DLD1 (cell line): Measurements from ENCODE around the gene CAPZB.
"Not testable (repeated sequence)": the region's sequence is repeated elsewhere in the genome, so short reads cannot be mapped to it uniquely, and the experiment has no call there.

Experiments used
- in situ Hi-C: cut with HindIII; loops from 2 replicates; pipeline ENCODE4 v1.10.0; 2017; ENCODE audit warnings: low sequenced_read_pairs

Gene CAPZB

DNA sequence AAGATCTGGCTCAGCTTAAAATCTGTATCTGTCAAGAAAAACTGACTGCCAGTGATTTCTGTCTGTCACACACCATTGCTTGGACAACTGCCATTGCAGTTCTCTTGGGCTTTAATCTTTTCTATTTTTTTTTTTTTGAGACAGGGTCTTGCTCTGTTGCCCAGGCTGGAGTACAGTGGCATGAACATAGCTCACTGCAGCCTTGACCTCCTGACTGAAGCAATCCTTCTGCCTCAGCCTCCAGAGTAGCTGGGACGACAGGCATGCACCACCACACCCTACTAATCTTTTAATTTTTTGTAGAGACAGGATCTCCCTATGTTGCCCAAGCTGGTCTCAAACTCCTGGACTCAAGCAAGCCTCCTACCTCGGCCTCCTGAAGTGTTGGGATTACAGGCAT, 14.5 kb upstream of the CAPZB start:
- in situ Hi-C loops: not testable (repeated sequence)

GRCh38 chr1:19497443-19497842, 12.1 kb upstream of the CAPZB start:
- in situ Hi-C loops: not testable (repeated sequence)

DNA sequence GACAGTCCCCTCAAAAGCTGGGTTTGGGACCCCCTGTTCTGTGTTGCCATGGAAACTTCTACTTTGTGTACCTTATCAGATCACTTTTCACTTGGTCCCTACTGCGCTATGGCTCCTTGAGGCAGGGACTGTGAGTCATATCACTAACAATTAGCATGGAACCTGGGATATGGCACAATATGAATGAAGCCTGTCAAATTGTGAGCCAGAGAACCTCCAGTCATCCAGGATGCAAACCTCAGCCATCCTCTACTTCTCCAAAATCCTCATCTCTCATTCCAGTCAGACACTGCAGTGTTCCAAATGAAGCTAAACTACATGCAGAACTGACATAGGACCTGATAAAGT, 11.2 kb upstream of the CAPZB start:
- in situ Hi-C loops: no loop called here

GRCh38 chr1:19495799-19496526, 10.6 kb upstream of the CAPZB start:
- in situ Hi-C loops: no loop called here

DNA sequence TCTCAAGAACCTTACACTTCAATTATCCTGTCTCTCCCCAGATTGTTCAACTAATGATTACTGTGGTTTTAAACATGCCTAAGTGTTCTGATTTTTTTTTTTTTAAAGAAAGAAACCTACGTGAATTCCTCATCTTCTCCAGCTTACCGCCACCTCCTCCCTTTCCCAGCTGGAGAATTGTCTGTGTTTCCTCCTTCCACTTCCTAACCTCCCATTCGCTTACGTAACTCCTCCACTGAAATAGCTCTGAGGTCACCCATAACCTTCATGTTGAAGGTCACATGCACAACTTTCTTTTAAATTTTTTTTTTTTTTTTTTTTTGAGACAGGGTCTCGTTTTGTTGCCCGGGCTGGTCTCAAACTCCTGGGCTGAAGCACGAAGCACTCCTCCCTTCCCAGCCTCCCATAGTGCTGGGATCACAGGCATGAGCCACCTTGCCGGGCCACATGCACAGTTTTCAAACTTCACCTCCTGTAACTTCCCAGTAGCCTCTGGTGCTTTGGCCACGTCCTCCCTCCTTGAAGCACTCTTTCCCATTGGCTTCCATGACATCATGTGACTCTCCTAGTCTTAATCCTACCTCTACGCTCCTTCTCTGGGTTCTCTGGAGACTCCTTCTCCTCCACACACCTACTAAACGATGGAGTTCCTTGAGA, 9.8 kb upstream of the CAPZB start:
- in situ Hi-C loops: no loop called here

DNA sequence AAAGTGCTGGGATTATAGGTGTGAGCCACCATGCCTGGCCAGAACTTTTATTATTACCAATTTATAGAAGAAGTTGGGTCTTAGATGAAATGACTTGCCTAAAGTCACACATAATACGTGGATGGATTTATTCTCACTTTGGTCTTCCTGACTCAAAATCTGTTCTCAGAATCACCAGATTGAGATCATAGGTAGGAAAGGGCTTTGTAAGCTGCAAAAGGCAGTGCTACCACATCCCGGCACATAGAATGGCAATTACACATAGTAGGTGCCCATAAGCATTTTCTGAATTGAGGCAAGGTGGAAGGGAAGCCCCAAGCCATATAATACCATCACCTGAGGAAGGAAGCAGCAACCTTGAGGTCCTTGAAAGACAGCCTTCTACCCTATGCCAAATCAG, 8.2 kb upstream of the CAPZB start:
- in situ Hi-C loops: no loop called here

DNA sequence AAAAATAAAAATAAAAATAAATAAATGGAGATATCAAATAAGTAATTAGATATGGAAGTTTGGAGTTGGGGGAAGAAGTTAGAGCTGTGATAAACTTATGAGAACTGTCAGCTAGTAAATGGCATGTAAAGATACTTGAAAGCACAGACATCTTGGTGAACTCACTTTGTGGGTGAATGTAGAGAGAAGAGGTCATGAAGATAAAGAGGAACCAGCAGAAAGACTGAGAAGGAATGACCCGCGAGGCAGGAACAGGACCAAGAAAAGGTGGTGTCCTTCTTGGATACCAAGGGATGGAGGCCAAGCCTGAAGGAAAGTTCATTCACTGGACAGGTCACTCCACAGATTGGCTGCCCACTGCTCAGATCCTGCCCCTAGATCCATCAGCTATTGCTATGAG, 4.7 kb upstream of the CAPZB start:
- in situ Hi-C loops: loop anchor here (10.0 kb wide), 1 partner anchor 85 kb away; no protein-coding TSS in a partner anchor

DNA sequence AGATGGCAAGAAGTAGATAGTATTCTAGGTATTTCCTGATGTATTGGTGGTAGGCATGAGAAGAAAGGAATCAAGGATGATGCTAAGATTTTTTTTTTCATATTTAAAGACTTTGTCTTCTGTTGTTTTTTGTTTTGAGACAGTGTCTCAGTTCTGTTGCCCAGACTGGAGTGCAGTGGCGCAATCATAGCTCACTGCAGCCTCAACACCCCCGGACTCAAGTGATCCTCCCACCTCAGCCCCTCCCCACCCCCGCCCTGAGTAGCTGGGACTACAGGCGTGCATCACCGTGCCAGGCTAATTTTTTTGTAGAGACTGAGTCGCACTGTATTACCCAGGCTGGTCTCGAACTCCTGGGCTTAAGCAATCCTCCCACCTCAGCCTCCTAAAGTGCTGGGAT, 2.8 kb upstream of the CAPZB start:
- in situ Hi-C loops: loop anchor here (10.0 kb wide), 1 partner anchor 83 kb away; no protein-coding TSS in a partner anchor

DNA sequence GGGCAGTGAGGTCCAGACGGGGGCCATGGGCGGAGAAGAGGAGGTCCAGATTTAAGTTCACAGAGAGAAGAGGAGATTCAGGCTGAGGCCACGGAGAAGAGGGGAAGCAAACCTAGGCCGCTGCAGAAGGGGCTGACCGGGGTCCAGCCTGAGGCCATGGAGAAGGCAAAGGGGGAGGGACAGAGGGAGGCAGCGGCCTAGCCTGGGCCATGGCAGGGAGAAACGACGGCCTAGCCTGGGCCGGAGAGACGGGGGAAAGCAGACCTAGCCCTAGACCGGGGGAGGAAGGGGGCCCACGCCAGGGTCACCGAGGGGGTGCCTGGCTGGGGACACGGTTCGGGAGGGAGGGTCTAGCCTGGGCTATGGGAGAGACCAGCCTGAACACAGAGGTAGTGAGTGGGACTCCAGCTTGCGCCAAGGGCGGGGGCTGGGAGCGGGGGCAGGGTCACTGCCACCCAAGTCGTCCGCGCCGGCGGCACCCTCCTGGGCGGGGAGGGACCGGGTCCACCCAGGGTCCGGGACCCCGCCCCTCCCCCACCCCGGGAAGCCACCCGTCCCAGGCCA, 459 bp downstream of the CAPZB start:
- in situ Hi-C loops: loop anchor here (10.0 kb wide), 1 partner anchor 80 kb away; no protein-coding TSS in a partner anchor

- in situ Hi-C loops: loop anchor here (10.0 kb wide), 1 partner anchor 80 kb away; no protein-coding TSS in a partner anchor
These were observed 971 bp downstream of the CAPZB start for GRCh38 chr1:19484338-19484797.

DNA sequence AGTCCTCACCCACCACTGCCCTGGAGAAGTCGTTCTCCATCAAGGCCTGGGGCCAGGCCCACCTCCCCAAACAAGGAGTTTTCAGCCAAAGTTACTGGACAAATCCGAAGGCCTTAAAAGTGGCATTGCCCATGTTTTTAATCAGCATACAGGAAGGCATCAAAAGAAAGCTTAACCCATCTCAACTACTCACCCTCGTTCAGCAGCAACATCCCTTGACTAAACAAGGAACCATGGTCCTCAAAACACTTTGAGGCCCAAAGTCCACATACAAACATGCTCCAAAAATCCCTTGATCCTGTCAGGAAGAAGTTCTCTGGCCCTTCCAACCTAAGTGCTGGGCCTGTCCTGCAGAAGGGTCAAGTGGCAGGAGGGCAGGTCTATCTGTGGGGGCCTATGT, 1.6 kb downstream of the CAPZB start:
- in situ Hi-C loops: loop anchor here (10.0 kb wide), 1 partner anchor 79 kb away; no protein-coding TSS in a partner anchor

- in situ Hi-C loops: loop anchor here (10.0 kb wide), 1 partner anchor 78 kb away; no protein-coding TSS in a partner anchor
These were observed 2.1 kb downstream of the CAPZB start for GRCh38 chr1:19483261-19483660.

- in situ Hi-C loops: loop anchor here (10.0 kb wide), 1 partner anchor 77 kb away; no protein-coding TSS in a partner anchor
These were observed 3.4 kb downstream of the CAPZB start for GRCh38 chr1:19481826-19482398.

- in situ Hi-C loops: loop anchor here (10.0 kb wide), 1 partner anchor 75 kb away; no protein-coding TSS in a partner anchor
These were observed 5.1 kb downstream of the CAPZB start for GRCh38 chr1:19480282-19480681.

DNA sequence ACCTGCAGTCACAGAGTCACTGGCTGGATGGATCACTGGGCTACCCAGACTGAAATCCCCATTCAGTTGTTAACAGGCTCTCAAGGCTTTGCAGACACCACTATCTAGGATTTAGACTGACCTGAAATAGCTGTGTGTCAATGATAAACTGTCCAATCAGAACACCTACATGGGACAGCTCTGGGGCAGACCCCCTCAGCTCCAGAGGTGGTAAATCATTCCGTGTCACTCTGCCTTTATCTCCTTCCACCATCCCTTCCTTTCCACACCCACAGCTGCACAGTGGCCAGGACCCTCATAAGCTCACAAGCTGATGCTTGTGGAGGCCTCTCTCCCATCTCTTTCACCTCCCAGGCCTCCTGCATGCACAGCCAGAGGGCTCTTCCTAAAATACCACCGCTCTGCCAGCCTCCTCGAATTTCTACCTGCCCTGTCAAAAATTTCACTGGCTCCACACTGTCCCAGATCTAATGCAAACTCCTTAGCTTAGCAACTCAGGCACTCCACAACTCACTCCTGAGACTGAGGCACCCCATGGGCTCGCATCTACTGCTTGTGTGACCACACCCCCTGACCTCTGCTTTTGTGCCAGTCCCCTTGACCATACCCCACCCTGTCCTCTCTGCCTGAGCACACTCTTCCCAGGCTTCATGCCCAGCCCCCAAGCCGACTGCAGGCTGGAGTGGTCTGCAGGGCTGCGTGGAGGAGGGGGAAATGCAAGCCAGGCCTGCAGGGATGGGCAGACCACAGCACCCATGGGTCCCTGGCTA, 5.8 kb downstream of the CAPZB start:
- in situ Hi-C loops: loop anchor here (10.0 kb wide), 1 partner anchor 75 kb away; no protein-coding TSS in a partner anchor

- in situ Hi-C loops: no loop called here
These were observed 7.0 kb downstream of the CAPZB start for GRCh38 chr1:19478322-19478721.

- in situ Hi-C loops: no loop called here
These were observed 7.8 kb downstream of the CAPZB start for GRCh38 chr1:19477284-19478249.

- in situ Hi-C loops: no loop called here
These were observed 8.7 kb downstream of the CAPZB start for GRCh38 chr1:19476450-19477190.

DNA sequence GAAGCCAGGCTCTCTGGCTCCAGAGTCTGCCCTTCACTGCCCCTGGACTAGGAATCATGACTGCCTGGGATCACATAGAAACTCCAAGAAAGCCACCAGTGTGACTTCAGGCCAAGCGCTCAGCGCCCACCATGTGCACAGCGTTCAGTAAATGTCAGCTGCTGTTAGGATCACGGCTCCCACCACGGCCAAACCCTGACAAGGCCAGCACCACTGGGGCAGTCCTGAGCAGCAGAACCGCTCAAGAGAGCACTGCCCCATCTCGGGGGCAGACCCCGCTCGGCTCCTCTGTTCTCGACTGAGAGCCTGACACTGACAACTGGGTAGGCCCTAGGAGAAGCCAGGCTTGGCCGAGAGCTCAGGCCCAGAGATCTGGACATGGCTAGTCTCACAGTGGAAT, 10.0 kb downstream of the CAPZB start:
- in situ Hi-C loops: no loop called here
